ENCODE results near the gene WNT6. TPM values are rescaled to one million over a fixed set of nuclear protein-coding genes. Genes with fewer than 3 reads are reported as not detected.

Gene WNT6
- total RNA-seq, 1 donor from 2014 or later, result not detected

DNA sequence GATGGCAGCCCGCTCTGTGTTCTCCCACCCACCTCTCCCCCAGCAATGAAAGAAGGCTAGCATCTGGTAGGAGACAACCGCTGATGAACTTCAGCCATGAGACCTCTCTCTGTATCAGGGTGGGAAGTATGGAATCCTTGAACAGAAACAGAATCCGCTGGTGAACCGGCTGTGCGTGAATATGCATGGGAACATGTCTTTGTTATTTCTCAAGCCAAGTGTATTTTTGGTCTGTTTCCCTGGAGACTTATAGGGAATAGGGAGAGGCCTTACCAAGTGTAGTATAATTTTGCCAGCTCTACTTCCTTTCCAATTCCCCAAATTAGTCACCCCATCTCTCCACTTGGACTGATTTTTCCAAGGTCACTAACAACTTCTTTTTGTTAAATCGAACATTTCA lies 51.1 kb downstream of the WNT6 start:
- Mint-ChIP-seq H3K36me3 (ENCODE audit: low read depth) (no peaks in the 10 kb centered on the region), H3K4me1 (ENCODE audit: low read depth) (peaks cover 14% of the 10 kb centered on the region), H3K9me3 (ENCODE audit: low read depth) (no peaks in the 10 kb centered on the region), H3K27ac (ENCODE audit: unreplicated experiment) (no peak overlapping the region), H3K4me3 (ENCODE audit: unreplicated experiment) (no peak overlapping the region), H3K27me3 (ENCODE audit: low read depth) (peaks cover 14% of the 10 kb centered on the region)
- DNase-seq (ENCODE audit: low spot score), result no peak
- TF ChIP-seq, protein P1, sequence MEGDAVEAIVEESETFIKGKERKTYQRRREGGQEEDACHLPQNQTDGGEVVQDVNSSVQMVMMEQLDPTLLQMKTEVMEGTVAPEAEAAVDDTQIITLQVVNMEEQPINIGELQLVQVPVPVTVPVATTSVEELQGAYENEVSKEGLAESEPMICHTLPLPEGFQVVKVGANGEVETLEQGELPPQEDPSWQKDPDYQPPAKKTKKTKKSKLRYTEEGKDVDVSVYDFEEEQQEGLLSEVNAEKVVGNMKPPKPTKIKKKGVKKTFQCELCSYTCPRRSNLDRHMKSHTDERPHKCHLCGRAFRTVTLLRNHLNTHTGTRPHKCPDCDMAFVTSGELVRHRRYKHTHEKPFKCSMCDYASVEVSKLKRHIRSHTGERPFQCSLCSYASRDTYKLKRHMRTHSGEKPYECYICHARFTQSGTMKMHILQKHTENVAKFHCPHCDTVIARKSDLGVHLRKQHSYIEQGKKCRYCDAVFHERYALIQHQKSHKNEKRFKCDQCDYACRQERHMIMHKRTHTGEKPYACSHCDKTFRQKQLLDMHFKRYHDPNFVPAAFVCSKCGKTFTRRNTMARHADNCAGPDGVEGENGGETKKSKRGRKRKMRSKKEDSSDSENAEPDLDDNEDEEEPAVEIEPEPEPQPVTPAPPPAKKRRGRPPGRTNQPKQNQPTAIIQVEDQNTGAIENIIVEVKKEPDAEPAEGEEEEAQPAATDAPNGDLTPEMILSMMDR (IDR thresholded peaks at IDR 0.05), result no peak

- H3K36me3 Mint-ChIP-seq (ENCODE audit: low read depth), result peaks cover 5% of the 10 kb centered on the region
- H3K4me3 Mint-ChIP-seq (ENCODE audit: unreplicated experiment), result no peak overlapping the region
- peaks cover 62% of the 10 kb centered on the region for H3K27me3 Mint-ChIP-seq (ENCODE audit: low read depth)
- DNase-seq (ENCODE audit: low spot score), result no peak
- H3K4me1 Mint-ChIP-seq (ENCODE audit: low read depth), result no peaks in the 10 kb centered on the region
- peaks cover 8% of the 10 kb centered on the region for H3K9me3 Mint-ChIP-seq (ENCODE audit: low read depth)
- no peak overlapping the region for H3K27ac Mint-ChIP-seq (ENCODE audit: unreplicated experiment)
- TF ChIP-seq, protein P1 (IDR thresholded peaks at IDR 0.05), result no peak
These were observed 60.9 kb downstream of the WNT6 start for GRCh38 chr2:218920504-218920903.

Small RNA genes within 50 kb of the gene (microRNA-seq; reads per million reads assigned to microRNA genes)
- not detected for gene MIR9500 (ENCODE audit: borderline number of aligned reads)

Other genes with a start within 250 kb of the WNT6 start
- 26.5 to 34.3 TPM (median 26.6 TPM) in 3 replicates for gene ZNF142, start 200.2 kb upstream of the WNT6 start, total RNA-seq
- 24.5 to 44.9 TPM (median 30.0 TPM) in 3 replicates for gene BCS1L, start 200.1 kb upstream of the WNT6 start, total RNA-seq
- gene RNF25, start 187.8 kb upstream of the WNT6 start, total RNA-seq, result 30.4 to 35.4 TPM (median 33.4 TPM) in 3 replicates
- gene STK36, start 187.7 kb upstream of the WNT6 start, total RNA-seq, result 42.1 to 63.2 TPM (median 42.7 TPM) in 3 replicates
- gene TTLL4, start 149.0 kb upstream of the WNT6 start, total RNA-seq, result 20.3 to 21.3 TPM (median 20.7 TPM) in 3 replicates
- gene CYP27A1, start 77.7 kb upstream of the WNT6 start, total RNA-seq, result 1.7 to 5.2 TPM (median 4.7 TPM) in 3 replicates
- gene PRKAG3, start 28.0 kb upstream of the WNT6 start, total RNA-seq, result not detected in 3 replicates
- not detected in 3 replicates for gene WNT10A, start 21.0 kb downstream of the WNT6 start, total RNA-seq
- 0.22 to 0.36 TPM in 2 of 3 replicates, not detected in the other for gene CDK5R2, start 99.9 kb downstream of the WNT6 start, total RNA-seq
- gene FEV, start 125.4 kb downstream of the WNT6 start, total RNA-seq, result not detected in 3 replicates
- not detected in 3 replicates for gene CRYBA2, start 133.6 kb downstream of the WNT6 start, total RNA-seq
- not detected in 3 replicates for gene CFAP65, start 181.7 kb downstream of the WNT6 start, total RNA-seq
- 0.19 TPM in 1 of 3 replicates, not detected in the others for gene IHH, start 201.1 kb downstream of the WNT6 start, total RNA-seq

Data from chondrocyte (in vitro differentiated cells).